HepG2 (cell line): Measurements from ENCODE around the gene RABGGTA. TPM values are rescaled to one million over a fixed set of nuclear protein-coding genes. Genes with fewer than 3 reads are reported as not detected.

ENCODE experiments used
- ARID2 ChIP-seq: sonication (generic); formaldehyde crosslinking; IDR thresholded peaks from 2 replicates; pipeline ENCODE4 v1.8.1; 2022; ENCODE audit warnings: mild to moderate bottlenecking, missing genetic modification reagents, borderline replicate concordance
- ARNT ChIP-seq: fragments of 450-650 bp; IDR thresholded peaks from 2 replicates; pipeline ENCODE4 v1.6.1; 2017
- ATF1 ChIP-seq: IDR thresholded peaks from 2 replicates; pipeline ENCODE4 v1.6.1; 2016; ENCODE audit warnings: mild to moderate bottlenecking, control low read depth
- BCL6 ChIP-seq: IDR thresholded peaks from 2 replicates; pipeline ENCODE4 v1.6.1; 2016; ENCODE audit warnings: missing genetic modification reagents, missing compliant biosample characterization
- CCAR2 ChIP-seq: fragments of 200-400 bp; formaldehyde crosslinking; optimal IDR thresholded peaks from 2 replicates; pipeline ENCODE3; 2018; ENCODE audit warnings: low read depth, mild to moderate bottlenecking, low read length, moderate library complexity
- CENPT ChIP-seq: sonication (generic); formaldehyde crosslinking; IDR thresholded peaks from 2 replicates; pipeline ENCODE4 v1.8.0; 2022; ENCODE audit warnings: low read depth, mild to moderate bottlenecking, moderate library complexity, missing genetic modification reagents
- DR1 ChIP-seq: sonication (generic); formaldehyde crosslinking; IDR thresholded peaks from 2 replicates; pipeline ENCODE4 v1.8.0; 2021; ENCODE audit warnings: mild to moderate bottlenecking, missing genetic modification reagents, inconsistent platforms
- GATAD1 ChIP-seq: IDR thresholded peaks from 2 replicates; pipeline ENCODE4 v1.6.1; 2016; ENCODE audit warnings: missing genetic modification reagents, missing compliant biosample characterization
- KDM4B ChIP-seq: sonication (generic); formaldehyde crosslinking; IDR thresholded peaks from 2 replicates; pipeline ENCODE4 v1.4.0; 2020; ENCODE audit warnings: missing genetic modification reagents
- KLF12 ChIP-seq: sonication (generic); formaldehyde crosslinking; IDR thresholded peaks from 2 replicates; pipeline ENCODE4 v1.4.0; 2020; ENCODE audit warnings: missing genetic modification reagents, borderline replicate concordance
- NR2C2 ChIP-seq: sonication (generic); formaldehyde crosslinking; IDR thresholded peaks from 2 replicates; pipeline ENCODE4 v1.4.0; 2020; ENCODE audit warnings: missing genetic modification reagents, mild to moderate bottlenecking, moderate library complexity, borderline replicate concordance
- PRMT3 ChIP-seq: sonication (generic); formaldehyde crosslinking; IDR thresholded peaks from 2 replicates; pipeline ENCODE4 v1.8.1; 2022; ENCODE audit warnings: low read depth, mild to moderate bottlenecking, moderate library complexity, missing genetic modification reagents, borderline replicate concordance
- RXRB ChIP-seq: IDR thresholded peaks from 2 replicates; pipeline ENCODE4 v1.6.1; 2016; ENCODE audit warnings: borderline replicate concordance, missing genetic modification reagents, missing compliant biosample characterization
- SPEN ChIP-seq: sonication (generic); formaldehyde crosslinking; IDR thresholded peaks from 2 replicates; pipeline ENCODE4 v1.5.1; 2020; ENCODE audit warnings: low read depth, mild to moderate bottlenecking, missing genetic modification reagents
- TBL1XR1 ChIP-seq: fragments of 150-350 bp; IDR thresholded peaks from 2 replicates; pipeline ENCODE4 v1.6.1; 2014; ENCODE audit warnings: borderline replicate concordance, low read length; ENCODE audit not compliant: partially characterized antibody
- U2AF2 ChIP-seq: fragments of 200-400 bp; formaldehyde crosslinking; IDR thresholded peaks from 2 replicates; pipeline ENCODE4 v1.6.1; 2017; ENCODE audit warnings: low read depth, mild to moderate bottlenecking, low read length
- ZNF496 ChIP-seq: sonication (generic); formaldehyde crosslinking; IDR thresholded peaks from 2 replicates; pipeline ENCODE4 v1.8.1; 2023; ENCODE audit warnings: mild to moderate bottlenecking, moderate library complexity, missing genetic modification reagents; ENCODE audit not compliant: insufficient replicate concordance
- ZNF768 ChIP-seq: sonication (generic); formaldehyde crosslinking; IDR thresholded peaks from 2 replicates; pipeline ENCODE4 v1.4.0; 2020; ENCODE audit warnings: missing genetic modification reagents
- polyA plus RNA-seq, 8 experiments: library from polyadenylated mRNA; depleted of rRNA in 3 of 8; stranded (reverse) in 7 of 8; unstranded in 1 of 8; fragments of >200 nt; fragmentation: Illumina TruSeq in 4 of 8; extraction: Trizol in 4 of 8; gene quantifications; 2 replicates each; pipeline versions ENCODE4 v1.2.1 to v1.2.3, GENCODE V29; 2011 to 2016; ENCODE audit warnings: low read depth in 4 of 8, missing spikeins in 1 of 8, mixed read lengths in 1 of 8; ENCODE audit not compliant: insufficient read depth in 1 of 8
- total RNA-seq, 5 experiments: library from RNA; depleted of rRNA; stranded (reverse); fragments of >200 nt; fragmentation: Illumina TruSeq; extraction: Trizol; gene quantifications; 2 replicates each; pipeline ENCODE4 v1.2.3, GENCODE V29; 2016; ENCODE audit warnings: low read depth in 1 of 5
- TF ChIP-seq, protein P1 (sequence below): sonication (generic); formaldehyde crosslinking; conservative IDR thresholded peaks from 2 replicates; pipeline ENCODE4 v1.4.0; 2020; ENCODE audit warnings: missing genetic modification reagents
- TF ChIP-seq, protein P2 (sequence below): sonication (generic); formaldehyde crosslinking; IDR thresholded peaks from 2 replicates; pipeline ENCODE4 v1.4.0; 2020; ENCODE audit warnings: missing genetic modification reagents
- TF ChIP-seq, protein P3 (sequence below): sonication (generic); formaldehyde crosslinking; IDR thresholded peaks from 2 replicates; pipeline ENCODE4 v1.4.0; 2020; ENCODE audit warnings: missing genetic modification reagents
- TF ChIP-seq, protein P4 (sequence below): IDR thresholded peaks from 2 replicates; pipeline ENCODE4 v1.6.1; 2016; ENCODE audit warnings: missing compliant biosample characterization, missing genetic modification reagents, borderline replicate concordance

The RABGGTA gene
- total and polyA plus RNA-seq, 2 of the 13 experiments (the other 11 are each of a cell fraction or from before 2014, with no cell fraction given): 57.9 to 90.8 TPM

DNA sequence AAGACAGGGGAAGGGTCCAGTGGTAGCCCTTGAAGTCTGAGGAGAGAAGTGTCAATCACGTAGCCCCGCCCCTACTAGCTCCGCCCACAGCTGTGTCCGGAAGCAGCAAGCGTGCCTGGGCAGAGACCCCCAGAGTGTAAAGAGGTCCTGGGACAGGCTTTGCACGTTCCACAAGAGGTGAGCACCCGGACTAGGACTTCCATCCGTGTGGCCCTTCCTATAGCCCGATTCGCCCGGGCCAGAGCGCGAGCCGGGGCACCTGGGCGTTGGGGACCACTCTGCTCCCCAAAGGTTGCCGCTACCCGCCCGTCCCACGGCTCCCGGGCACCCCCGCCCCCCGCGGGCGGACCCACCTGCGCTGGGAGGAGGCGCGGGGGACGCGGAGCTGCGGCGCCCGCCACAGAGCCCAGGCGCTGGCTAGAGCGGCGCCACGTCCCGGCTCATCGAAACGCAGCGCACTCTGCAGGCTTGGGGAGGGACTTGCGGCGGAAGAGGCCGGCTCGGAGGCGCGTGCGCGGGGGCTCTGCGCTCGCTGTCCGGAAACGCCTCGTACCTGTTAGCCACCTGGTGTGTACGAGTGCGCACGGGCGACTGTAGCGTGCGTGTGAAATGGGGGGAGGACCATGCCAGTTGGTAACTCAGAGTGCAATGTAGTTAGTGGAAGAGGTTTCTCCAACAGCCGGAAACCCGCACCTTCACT is at the start of gene RABGGTA (continued):
- TF ChIP-seq ZNF496 (CRISPR knock-in tag) (peak; percentile 72), ARNT (no peak), KLF12 (peak; percentile 100), SPEN (peak; percentile 100), U2AF2 (peak; percentile 73; the same call in 1 of the 2 replicates), ZNF768 (CRISPR knock-in tag) (peak; percentile 92), TBL1XR1 (peak; percentile 65), GATAD1 (CRISPR knock-in tag) (peak; percentile 95), PRMT3 (peak; percentile 82; the same call in 1 of the 2 replicates), RXRB (peak; percentile 93), BCL6 (CRISPR knock-in tag) (peak; percentile 86), ARID2 (CRISPR knock-in tag) (peak; percentile 99), CCAR2 (peak; percentile 93), ATF1 (CRISPR knock-in tag) (no peak), DR1 (CRISPR knock-in tag) (peak; percentile 90; the same call in 1 of the 2 replicates), CENPT (CRISPR knock-in tag) (peak; percentile 98), NR2C2 (CRISPR knock-in tag) (peak; percentile 94), KDM4B (CRISPR knock-in tag) (peak; percentile 98)
- TF ChIP-seq, protein P1, sequence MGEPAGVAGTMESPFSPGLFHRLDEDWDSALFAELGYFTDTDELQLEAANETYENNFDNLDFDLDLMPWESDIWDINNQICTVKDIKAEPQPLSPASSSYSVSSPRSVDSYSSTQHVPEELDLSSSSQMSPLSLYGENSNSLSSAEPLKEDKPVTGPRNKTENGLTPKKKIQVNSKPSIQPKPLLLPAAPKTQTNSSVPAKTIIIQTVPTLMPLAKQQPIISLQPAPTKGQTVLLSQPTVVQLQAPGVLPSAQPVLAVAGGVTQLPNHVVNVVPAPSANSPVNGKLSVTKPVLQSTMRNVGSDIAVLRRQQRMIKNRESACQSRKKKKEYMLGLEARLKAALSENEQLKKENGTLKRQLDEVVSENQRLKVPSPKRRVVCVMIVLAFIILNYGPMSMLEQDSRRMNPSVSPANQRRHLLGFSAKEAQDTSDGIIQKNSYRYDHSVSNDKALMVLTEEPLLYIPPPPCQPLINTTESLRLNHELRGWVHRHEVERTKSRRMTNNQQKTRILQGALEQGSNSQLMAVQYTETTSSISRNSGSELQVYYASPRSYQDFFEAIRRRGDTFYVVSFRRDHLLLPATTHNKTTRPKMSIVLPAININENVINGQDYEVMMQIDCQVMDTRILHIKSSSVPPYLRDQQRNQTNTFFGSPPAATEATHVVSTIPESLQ: peak; percentile 98
- TF ChIP-seq, protein P2, sequence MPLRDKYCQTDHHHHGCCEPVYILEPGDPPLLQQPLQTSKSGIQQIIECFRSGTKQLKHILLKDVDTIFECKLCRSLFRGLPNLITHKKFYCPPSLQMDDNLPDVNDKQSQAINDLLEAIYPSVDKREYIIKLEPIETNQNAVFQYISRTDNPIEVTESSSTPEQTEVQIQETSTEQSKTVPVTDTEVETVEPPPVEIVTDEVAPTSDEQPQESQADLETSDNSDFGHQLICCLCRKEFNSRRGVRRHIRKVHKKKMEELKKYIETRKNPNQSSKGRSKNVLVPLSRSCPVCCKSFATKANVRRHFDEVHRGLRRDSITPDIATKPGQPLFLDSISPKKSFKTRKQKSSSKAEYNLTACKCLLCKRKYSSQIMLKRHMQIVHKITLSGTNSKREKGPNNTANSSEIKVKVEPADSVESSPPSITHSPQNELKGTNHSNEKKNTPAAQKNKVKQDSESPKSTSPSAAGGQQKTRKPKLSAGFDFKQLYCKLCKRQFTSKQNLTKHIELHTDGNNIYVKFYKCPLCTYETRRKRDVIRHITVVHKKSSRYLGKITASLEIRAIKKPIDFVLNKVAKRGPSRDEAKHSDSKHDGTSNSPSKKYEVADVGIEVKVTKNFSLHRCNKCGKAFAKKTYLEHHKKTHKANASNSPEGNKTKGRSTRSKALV: peak; percentile 100
- TF ChIP-seq, protein P3, sequence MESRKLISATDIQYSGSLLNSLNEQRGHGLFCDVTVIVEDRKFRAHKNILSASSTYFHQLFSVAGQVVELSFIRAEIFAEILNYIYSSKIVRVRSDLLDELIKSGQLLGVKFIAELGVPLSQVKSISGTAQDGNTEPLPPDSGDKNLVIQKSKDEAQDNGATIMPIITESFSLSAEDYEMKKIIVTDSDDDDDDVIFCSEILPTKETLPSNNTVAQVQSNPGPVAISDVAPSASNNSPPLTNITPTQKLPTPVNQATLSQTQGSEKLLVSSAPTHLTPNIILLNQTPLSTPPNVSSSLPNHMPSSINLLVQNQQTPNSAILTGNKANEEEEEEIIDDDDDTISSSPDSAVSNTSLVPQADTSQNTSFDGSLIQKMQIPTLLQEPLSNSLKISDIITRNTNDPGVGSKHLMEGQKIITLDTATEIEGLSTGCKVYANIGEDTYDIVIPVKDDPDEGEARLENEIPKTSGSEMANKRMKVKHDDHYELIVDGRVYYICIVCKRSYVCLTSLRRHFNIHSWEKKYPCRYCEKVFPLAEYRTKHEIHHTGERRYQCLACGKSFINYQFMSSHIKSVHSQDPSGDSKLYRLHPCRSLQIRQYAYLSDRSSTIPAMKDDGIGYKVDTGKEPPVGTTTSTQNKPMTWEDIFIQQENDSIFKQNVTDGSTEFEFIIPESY (CRISPR knock-in tag): peak; percentile 94
- TF ChIP-seq, protein P4, sequence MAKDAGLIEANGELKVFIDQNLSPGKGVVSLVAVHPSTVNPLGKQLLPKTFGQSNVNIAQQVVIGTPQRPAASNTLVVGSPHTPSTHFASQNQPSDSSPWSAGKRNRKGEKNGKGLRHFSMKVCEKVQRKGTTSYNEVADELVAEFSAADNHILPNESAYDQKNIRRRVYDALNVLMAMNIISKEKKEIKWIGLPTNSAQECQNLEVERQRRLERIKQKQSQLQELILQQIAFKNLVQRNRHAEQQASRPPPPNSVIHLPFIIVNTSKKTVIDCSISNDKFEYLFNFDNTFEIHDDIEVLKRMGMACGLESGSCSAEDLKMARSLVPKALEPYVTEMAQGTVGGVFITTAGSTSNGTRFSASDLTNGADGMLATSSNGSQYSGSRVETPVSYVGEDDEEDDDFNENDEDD (CRISPR knock-in tag): peak; percentile 97; the same call in 1 of the 2 replicates
